WTC11 (cell line): ENCODE data around the gene MEIS3. TPM values are rescaled to one million over a fixed set of nuclear protein-coding genes. Genes with fewer than 3 reads are reported as not detected.
A peak's percentile ranks its signal among the peaks of the same experiment; 100 is the strongest.

Source experiments
- ATAC-seq: fragments of 200-7000 bp; cut with Tn5 transposase; 2 replicates; pipeline ENCODE4 v1.10.0; 2021; ENCODE audit warnings: mild to moderate bottlenecking, moderate library complexity
- CTCF ChIA-PET: fragments of 300-600 bp; sonication (Branson Sonifier 250); formaldehyde crosslinking; loops from one replicate; lab custom pipeline; 2021; ENCODE audit warnings: antibody characterized with exemption; lab: Charles Lee
- POLR2A ChIA-PET: fragments of 350-600 bp; sonication (Branson Sonifier 250); formaldehyde crosslinking; loops from one replicate; lab custom pipeline; 2021; ENCODE audit warnings: antibody characterized with exemption; lab: Charles Lee
- DNase-seq: peaks from one replicate; pipeline ENCODE4 v3.0.0; 2021; ENCODE audit warnings: low spot score
- H3K27ac Mint-ChIP-seq: 2 replicates; pipeline ENCODE4 v1.8.0; 2021; ENCODE audit warnings: mixed read lengths
- H3K27me3 Mint-ChIP-seq: 2 replicates; pipeline ENCODE4 v1.8.0; 2021; ENCODE audit warnings: low read depth, mild to moderate bottlenecking, moderate library complexity, mixed read lengths
- H3K36me3 Mint-ChIP-seq: 2 replicates; pipeline ENCODE4 v1.8.0; 2021; ENCODE audit warnings: mixed read lengths
- H3K4me1 Mint-ChIP-seq: 2 replicates; pipeline ENCODE4 v1.8.0; 2022; ENCODE audit warnings: mixed read lengths
- H3K4me3 Mint-ChIP-seq: 2 replicates; pipeline ENCODE4 v1.8.0; 2021; ENCODE audit warnings: mild to moderate bottlenecking, moderate library complexity, mixed read lengths
- H3K9me3 Mint-ChIP-seq: 2 replicates; pipeline ENCODE4 v1.8.0; 2021; ENCODE audit warnings: mixed read lengths
- ETV6 ChIP-seq: sonication (generic); formaldehyde crosslinking; IDR thresholded peaks from 2 replicates; pipeline ENCODE4 v1.8.1; 2022; ENCODE audit warnings: mild to moderate bottlenecking, missing genetic modification reagents
- GTF2I ChIP-seq: fragments of 250-450 bp; sonication (Bioruptor Pico); conservative IDR thresholded peaks from 2 replicates; pipeline ENCODE4 v1.4.0; 2021; ENCODE audit warnings: mild to moderate bottlenecking
- SMAD3 ChIP-seq: sonication (generic); formaldehyde crosslinking; IDR thresholded peaks from 2 replicates; pipeline ENCODE4 v1.8.0; 2022; ENCODE audit warnings: missing genetic modification reagents, mild to moderate bottlenecking, borderline replicate concordance
- TCF7 ChIP-seq: sonication (generic); formaldehyde crosslinking; IDR thresholded peaks from 2 replicates; pipeline ENCODE4 v1.8.0; 2022; ENCODE audit warnings: mild to moderate bottlenecking, low read depth, missing genetic modification reagents, moderate library complexity
- TEAD1 ChIP-seq: sonication (generic); formaldehyde crosslinking; IDR thresholded peaks from 2 replicates; pipeline ENCODE4 v1.8.0; 2022; ENCODE audit warnings: mild to moderate bottlenecking, missing genetic modification reagents
- ZNF121 ChIP-seq: sonication (generic); formaldehyde crosslinking; IDR thresholded peaks from 2 replicates; pipeline ENCODE4 v1.8.0; 2023; ENCODE audit warnings: missing genetic modification reagents
- total RNA-seq: library from RNA; stranded (reverse); gene quantifications from 3 replicates; pipeline ENCODE4 v1.2.3, GENCODE V29; 2021
- TF ChIP-seq, protein P1 (sequence below): sonication (generic); formaldehyde crosslinking; IDR thresholded peaks from 2 replicates; pipeline ENCODE4 v1.8.1; 2023; ENCODE audit warnings: mild to moderate bottlenecking, missing genetic modification reagents
- TF ChIP-seq, protein P2 (sequence below): sonication (generic); formaldehyde crosslinking; IDR thresholded peaks from 2 replicates; pipeline ENCODE4 v1.8.1; 2022; ENCODE audit warnings: mild to moderate bottlenecking, moderate library complexity, missing genetic modification reagents
- TF ChIP-seq, protein P3 (sequence below): fragments of 200-600 bp; IDR thresholded peaks from 2 replicates; pipeline ENCODE4 v1.8.0; 2022; ENCODE audit warnings: antibody characterized with exemption
- TF ChIP-seq, protein P4 (sequence below): sonication (generic); formaldehyde crosslinking; IDR thresholded peaks from 2 replicates; pipeline ENCODE4 v1.8.0; 2023; ENCODE audit warnings: mild to moderate bottlenecking, missing genetic modification reagents
- TF ChIP-seq, protein P5 (sequence below): sonication (generic); formaldehyde crosslinking; IDR thresholded peaks from 2 replicates; pipeline ENCODE4 v1.8.0; 2023; ENCODE audit warnings: missing genetic modification reagents, mild to moderate bottlenecking, borderline replicate concordance

Gene MEIS3
- total RNA-seq, 1 experiment from 2014 or later = 38.5 TPM

DNA sequence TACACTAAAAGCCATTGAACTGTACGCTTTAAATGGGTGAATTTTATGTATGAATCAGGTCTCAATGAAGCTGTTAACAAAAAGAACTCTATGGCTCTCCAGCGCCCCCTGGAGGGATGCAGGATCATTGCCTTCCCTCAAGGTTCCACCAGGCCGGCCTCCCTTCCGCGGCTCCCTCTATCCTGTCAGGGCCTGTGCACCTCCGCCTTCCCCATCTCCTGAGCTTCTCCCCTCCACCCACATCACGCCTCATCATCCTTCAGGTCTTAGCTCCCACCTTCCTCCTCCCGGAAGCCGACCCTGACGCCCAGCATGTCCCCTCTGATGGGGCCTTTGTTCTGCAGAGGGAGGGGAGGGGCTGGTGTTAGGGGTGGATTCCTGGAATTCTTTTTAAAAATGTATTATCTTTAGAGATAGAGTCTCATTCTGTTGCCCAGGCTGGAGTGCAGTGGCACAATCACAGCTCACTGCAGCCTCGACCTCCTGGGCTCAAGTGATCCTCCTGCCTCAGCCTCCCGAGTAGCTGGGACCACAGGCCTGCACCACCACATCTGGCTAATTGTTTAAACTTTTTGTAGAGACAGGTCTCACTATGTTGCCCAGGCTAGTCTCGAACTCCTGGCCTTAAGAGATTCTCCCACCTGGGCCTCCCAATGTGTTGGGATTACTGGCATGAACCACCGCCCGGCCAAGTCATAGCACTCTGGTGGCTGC lies 27.7 kb downstream of the MEIS3 start:
- Mint-ChIP-seq H3K27ac (peak overlapping the region; percentile 58), H3K36me3 (peaks cover 26% of the 10 kb centered on the region), H3K4me1 (peaks cover 22% of the 10 kb centered on the region), H3K4me3 (0 out of 2 replicates have a peak overlapping the region, but pooled peaks have one; percentile 21), H3K9me3 (peaks cover 30% of the 10 kb centered on the region), H3K27me3 (peaks cover 14% of the 10 kb centered on the region)
- CTCF ChIA-PET = interaction anchor here (0.5 to 2.2 kb wide), 46 partner anchors 10 to 423 kb away, joined by 3 to 55 read pairs (median 6); partner anchors contain the start of genes CCDC9, DHX34, EHD2 and INAFM1
- ATAC-seq = peak; percentile 99
- POLR2A ChIA-PET = interaction anchor here (0.5 to 1.2 kb wide), 4 partner anchors 10 to 249 kb away, joined by 3 to 6 read pairs (median 4); partner anchors contain the start of gene DHX34
- TF ChIP-seq ZNF121 (CRISPR knock-in tag) (peak; percentile 60), SMAD3 (no peak), TEAD1 (CRISPR knock-in tag) (peak; percentile 75; the same call in 1 of the 2 replicates), GTF2I (CRISPR knock-in tag) (peak; percentile 36), ETV6 (CRISPR knock-in tag) (peak; percentile 71; the same call in 1 of the 2 replicates), TCF7 (no peak)
- TF ChIP-seq, protein P1, sequence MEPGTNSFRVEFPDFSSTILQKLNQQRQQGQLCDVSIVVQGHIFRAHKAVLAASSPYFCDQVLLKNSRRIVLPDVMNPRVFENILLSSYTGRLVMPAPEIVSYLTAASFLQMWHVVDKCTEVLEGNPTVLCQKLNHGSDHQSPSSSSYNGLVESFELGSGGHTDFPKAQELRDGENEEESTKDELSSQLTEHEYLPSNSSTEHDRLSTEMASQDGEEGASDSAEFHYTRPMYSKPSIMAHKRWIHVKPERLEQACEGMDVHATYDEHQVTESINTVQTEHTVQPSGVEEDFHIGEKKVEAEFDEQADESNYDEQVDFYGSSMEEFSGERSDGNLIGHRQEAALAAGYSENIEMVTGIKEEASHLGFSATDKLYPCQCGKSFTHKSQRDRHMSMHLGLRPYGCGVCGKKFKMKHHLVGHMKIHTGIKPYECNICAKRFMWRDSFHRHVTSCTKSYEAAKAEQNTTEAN (CRISPR knock-in tag) = peak; percentile 40; the same call in 1 of the 2 replicates
- TF ChIP-seq, protein P2, sequence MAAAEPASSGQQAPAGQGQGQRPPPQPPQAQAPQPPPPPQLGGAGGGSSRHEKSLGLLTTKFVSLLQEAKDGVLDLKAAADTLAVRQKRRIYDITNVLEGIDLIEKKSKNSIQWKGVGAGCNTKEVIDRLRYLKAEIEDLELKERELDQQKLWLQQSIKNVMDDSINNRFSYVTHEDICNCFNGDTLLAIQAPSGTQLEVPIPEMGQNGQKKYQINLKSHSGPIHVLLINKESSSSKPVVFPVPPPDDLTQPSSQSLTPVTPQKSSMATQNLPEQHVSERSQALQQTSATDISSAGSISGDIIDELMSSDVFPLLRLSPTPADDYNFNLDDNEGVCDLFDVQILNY = 0 out of 2 replicates have a peak, but pooled peaks have one; percentile 37
- TF ChIP-seq, protein P3, sequence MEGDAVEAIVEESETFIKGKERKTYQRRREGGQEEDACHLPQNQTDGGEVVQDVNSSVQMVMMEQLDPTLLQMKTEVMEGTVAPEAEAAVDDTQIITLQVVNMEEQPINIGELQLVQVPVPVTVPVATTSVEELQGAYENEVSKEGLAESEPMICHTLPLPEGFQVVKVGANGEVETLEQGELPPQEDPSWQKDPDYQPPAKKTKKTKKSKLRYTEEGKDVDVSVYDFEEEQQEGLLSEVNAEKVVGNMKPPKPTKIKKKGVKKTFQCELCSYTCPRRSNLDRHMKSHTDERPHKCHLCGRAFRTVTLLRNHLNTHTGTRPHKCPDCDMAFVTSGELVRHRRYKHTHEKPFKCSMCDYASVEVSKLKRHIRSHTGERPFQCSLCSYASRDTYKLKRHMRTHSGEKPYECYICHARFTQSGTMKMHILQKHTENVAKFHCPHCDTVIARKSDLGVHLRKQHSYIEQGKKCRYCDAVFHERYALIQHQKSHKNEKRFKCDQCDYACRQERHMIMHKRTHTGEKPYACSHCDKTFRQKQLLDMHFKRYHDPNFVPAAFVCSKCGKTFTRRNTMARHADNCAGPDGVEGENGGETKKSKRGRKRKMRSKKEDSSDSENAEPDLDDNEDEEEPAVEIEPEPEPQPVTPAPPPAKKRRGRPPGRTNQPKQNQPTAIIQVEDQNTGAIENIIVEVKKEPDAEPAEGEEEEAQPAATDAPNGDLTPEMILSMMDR = peak; percentile 92
- TF ChIP-seq, protein P4, sequence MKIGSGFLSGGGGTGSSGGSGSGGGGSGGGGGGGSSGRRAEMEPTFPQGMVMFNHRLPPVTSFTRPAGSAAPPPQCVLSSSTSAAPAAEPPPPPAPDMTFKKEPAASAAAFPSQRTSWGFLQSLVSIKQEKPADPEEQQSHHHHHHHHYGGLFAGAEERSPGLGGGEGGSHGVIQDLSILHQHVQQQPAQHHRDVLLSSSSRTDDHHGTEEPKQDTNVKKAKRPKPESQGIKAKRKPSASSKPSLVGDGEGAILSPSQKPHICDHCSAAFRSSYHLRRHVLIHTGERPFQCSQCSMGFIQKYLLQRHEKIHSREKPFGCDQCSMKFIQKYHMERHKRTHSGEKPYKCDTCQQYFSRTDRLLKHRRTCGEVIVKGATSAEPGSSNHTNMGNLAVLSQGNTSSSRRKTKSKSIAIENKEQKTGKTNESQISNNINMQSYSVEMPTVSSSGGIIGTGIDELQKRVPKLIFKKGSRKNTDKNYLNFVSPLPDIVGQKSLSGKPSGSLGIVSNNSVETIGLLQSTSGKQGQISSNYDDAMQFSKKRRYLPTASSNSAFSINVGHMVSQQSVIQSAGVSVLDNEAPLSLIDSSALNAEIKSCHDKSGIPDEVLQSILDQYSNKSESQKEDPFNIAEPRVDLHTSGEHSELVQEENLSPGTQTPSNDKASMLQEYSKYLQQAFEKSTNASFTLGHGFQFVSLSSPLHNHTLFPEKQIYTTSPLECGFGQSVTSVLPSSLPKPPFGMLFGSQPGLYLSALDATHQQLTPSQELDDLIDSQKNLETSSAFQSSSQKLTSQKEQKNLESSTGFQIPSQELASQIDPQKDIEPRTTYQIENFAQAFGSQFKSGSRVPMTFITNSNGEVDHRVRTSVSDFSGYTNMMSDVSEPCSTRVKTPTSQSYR (CRISPR knock-in tag) = peak; percentile 26; the same call in 1 of the 2 replicates
- TF ChIP-seq, protein P5, sequence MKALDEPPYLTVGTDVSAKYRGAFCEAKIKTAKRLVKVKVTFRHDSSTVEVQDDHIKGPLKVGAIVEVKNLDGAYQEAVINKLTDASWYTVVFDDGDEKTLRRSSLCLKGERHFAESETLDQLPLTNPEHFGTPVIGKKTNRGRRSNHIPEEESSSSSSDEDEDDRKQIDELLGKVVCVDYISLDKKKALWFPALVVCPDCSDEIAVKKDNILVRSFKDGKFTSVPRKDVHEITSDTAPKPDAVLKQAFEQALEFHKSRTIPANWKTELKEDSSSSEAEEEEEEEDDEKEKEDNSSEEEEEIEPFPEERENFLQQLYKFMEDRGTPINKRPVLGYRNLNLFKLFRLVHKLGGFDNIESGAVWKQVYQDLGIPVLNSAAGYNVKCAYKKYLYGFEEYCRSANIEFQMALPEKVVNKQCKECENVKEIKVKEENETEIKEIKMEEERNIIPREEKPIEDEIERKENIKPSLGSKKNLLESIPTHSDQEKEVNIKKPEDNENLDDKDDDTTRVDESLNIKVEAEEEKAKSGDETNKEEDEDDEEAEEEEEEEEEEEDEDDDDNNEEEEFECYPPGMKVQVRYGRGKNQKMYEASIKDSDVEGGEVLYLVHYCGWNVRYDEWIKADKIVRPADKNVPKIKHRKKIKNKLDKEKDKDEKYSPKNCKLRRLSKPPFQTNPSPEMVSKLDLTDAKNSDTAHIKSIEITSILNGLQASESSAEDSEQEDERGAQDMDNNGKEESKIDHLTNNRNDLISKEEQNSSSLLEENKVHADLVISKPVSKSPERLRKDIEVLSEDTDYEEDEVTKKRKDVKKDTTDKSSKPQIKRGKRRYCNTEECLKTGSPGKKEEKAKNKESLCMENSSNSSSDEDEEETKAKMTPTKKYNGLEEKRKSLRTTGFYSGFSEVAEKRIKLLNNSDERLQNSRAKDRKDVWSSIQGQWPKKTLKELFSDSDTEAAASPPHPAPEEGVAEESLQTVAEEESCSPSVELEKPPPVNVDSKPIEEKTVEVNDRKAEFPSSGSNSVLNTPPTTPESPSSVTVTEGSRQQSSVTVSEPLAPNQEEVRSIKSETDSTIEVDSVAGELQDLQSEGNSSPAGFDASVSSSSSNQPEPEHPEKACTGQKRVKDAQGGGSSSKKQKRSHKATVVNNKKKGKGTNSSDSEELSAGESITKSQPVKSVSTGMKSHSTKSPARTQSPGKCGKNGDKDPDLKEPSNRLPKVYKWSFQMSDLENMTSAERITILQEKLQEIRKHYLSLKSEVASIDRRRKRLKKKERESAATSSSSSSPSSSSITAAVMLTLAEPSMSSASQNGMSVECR (CRISPR knock-in tag) = no peak
- DNase-seq = peak; percentile 91
